NCI-H146 treated with DMSO at 0.1 percent for 48 hours (cell line): ENCODE measurements around the gene SSPN.
"Not testable (repeated sequence)": the region's sequence is repeated elsewhere in the genome, so short reads cannot be mapped to it uniquely, and the experiment has no call there.

Experiments
- DNase-seq: peaks from one replicate; lab custom pipeline; 2025; ENCODE audit not compliant: unreplicated experiment; lab: John Stamatoyannopoulos, UW

The SSPN gene

DNA sequence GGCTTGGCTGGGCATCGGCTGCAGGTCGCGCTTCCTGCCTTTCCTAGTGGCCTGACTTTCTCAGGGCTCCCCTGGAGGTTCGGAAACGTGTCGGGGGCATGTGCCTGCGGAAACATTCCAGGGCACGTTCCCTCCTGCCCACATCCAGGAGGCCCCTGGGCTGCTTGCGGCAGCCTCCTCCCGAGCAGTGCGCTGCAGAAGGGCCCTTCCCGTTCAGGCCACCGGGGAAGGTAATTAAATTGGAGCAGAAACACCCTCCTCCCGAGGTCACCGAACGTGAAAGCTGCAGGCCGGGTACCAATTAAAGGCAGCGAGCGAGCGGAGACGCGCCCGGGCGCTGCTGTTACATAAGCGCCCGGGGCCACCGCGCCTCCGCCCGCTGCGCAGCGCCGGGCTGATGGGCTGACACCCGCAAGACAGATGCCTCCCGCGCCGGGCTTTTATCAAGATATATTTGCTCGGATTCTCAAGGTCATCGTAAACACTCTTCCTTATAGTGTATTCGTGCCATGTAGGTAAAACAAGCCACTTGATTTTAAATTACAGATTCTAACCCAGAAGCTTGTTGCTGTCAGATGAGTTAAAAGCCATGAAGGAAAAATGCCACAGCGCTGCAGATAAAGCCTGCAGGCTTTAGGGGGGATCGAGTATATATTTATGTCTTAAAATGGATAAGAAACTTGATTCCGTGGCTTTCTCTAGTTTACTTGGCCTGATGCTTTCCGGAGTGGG lies 31.4 kb downstream of the SSPN start:
- no peak for DNase-seq

DNA sequence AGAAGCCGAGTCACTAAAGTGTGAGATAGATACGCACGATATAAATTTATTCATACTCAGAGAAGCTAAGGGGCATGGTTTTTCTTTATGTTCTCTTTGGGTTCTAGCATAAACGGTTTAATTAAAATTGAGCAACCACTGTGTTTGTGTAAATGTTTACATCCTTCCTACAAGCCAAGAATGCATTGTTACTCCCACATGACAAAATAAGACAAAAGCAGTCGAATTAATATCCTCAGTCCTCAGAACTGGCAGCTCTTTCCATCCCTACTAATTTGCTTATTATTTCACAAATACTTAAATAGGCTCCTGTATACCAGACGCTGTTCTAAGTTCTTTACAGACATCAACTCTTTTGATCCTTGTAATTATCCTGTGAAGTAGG lies 32.0 kb downstream of the SSPN start:
- no peak for DNase-seq

- no peak for DNase-seq
These were observed 34.5 kb downstream of the SSPN start for GRCh38 chr12:26229910-26230309.

DNA sequence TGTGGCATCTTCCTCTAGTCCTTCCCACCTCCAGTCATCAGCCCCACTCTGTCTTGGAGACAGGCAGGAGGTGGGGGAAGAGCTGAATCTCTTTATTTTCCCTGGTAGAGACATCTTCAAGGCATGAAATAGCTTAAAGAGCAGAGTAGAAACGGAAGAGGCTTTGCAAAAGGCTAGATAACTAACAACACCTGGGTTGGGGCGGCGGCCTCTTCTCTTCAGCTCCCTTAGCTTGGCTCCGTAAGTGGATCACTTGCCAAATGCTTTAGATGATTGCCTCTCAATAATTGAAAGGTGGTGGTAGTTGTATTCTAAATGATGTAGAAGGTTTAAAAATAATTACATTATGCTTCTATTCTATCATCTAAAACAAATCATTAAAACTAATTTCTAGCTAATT lies 36.1 kb downstream of the SSPN start:
- no peak for DNase-seq

GRCh38 chr12:26231921-26232320 lies 36.5 kb downstream of the SSPN start:
- no peak for DNase-seq

- no peak for DNase-seq
These were observed 38.3 kb downstream of the SSPN start for GRCh38 chr12:26233631-26234030.

DNA sequence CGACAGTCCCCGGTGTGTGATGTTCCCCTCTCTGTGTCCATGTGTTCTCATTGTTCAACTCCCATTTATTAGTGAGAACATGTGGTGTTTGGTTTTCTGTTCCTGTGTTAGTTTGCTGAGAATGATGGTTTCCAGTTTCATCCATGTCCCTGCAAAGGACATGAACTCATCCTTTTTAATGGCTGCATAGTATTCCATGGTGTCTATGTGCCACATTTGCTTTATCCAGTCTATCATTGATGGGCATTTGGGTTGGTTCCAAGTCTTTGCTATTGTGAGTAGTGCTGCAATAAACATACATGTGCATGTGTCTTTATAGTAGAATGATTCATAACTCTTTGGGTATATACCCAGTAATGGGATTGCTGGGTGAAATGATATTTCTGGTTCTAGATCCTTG lies 40.1 kb downstream of the SSPN start:
- DNase-seq = not testable (repeated sequence)

- DNase-seq = no peak
These were observed 43.2 kb downstream of the SSPN start for GRCh38 chr12:26238341-26239121.

DNA sequence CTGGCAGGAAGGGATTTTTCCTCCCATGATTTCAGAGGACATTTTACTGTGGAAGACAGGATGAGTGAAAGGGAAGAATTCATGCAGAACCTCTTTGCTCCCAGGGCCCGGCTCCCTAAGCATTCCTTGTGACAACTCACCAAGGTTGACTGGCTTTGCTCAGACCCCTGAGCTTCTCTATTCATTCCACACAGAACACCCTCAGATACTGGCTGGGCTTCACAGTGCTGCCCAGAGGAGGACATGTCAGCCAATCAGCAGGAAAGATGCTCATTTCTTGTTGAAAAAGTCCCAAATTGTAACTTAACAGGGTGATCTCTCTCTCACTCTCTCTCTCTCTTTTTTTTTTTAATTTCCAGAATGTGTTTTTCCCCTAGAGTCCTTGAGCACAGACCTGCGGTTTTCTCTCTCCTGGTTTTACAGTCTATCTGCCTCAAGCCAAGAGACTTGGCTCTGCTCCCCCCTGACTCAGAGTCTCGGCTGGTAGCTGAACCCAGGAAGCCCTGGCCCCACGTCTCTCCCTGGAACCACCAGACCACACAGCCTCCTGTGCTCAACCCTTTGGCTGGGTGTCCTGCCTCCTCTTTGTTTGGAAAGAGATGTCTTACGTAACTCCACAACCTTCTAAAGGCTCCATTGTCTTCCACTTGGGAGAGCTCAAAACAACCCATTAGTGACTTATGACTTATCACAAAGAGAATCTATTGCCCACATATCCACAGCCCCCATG lies 43.9 kb downstream of the SSPN start:
- DNase-seq = no peak

GRCh38 chr12:26239852-26240815 lies 44.8 kb downstream of the SSPN start:
- DNase-seq = no peak

GRCh38 chr12:26241080-26241479 lies 45.7 kb downstream of the SSPN start:
- DNase-seq = no peak

DNA sequence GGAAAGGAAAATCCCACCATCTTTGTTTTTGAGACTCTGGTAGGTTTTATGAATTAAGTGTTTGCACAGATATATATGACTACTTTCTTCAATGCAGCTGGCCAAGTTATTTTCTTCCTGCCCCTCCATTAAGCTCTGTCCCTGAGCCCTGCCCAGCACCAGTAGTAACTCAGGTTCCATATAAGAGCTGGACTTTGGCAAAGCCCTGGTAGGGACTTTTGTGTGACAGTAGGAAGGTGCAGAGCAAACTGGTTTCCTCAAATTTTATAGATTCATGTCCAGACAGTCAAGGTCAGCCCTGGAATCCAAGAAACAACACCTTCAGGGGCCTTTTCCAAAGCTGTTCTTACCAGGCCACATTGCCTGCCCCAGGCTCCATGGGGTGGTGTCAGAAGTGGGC lies 47.3 kb downstream of the SSPN start:
- no peak for DNase-seq

DNA sequence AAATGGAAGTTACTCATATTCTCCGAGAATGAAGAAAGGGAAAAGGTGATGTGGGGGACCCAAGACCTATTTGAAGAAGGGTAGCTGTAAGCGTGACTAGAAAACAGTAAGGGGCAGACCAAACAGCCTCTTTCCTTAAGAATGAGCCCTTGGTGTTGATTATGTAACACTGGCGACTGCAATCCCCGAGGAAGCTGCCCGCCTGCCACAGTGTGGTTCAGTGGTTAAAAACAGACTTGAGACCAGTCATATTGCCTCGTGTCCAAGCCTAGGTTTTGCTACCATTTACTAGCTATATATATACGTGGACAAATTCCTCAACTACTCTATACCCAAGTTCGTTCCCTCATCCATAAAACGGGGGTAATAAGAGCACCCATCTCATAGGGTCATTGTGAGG lies 49.1 kb downstream of the SSPN start:
- DNase-seq = no peak

DNA sequence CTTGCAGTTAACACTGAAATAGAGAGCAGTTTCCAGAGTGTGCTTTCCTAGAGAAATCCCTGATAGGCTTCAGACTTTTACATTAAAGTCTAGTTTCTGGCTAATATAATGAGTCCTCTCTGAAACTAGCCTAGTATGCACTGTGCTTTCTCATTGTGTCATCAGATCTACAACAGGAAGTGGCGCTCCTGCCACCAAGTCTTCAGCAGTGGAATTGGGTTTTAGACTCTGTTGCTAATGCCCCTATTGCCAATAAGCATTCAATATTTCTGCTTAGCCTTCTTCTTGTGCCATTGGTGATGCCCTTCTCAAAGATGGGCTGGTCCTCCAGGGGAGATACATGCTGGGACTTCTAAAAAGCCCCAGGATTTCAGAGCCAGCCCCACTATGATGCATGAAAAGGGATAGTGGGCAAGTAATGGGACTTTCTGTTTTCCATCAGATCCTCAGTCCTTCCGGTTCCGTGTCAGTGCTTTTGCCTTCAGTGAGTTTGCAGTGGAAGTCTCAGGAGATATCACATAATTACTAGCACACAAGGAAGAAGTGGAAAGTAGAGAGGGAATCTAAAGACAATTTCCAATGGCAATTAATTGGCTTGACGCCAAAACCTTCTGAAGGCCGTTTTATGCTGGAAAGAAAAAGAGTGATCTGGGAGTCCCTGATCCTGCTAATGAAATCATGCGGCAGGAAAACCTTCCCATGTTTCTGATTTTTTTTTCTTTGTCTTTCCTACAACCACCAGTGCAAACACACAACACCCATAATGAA lies 50.0 kb downstream of the SSPN start:
- no peak for DNase-seq

- DNase-seq = no peak
These were observed 51.3 kb downstream of the SSPN start for GRCh38 chr12:26246483-26247164.

DNA sequence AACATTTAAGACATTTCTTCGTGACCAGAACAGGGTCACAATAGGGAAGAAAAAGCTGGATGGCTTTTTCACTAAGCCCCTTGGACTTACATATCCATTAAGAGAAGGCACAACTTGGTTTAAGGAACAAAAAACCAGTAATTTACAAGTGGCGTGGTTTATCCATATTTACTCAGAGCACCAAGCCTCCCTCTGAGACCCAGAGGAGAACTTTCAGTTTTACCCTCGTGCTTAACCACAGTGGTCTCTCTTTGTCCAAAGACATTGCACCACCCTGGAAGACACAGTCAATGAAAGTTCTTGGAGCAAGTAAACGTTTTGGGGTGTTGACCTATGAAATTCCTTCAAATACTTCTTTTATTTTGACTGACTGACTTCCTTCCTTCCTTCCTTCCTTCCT lies 52.5 kb downstream of the SSPN start:
- no peak for DNase-seq

- no peak for DNase-seq
These were observed 55.4 kb downstream of the SSPN start for GRCh38 chr12:26250801-26251200.

- no peak for DNase-seq
These were observed 56.2 kb downstream of the SSPN start for GRCh38 chr12:26251600-26251999.

GRCh38 chr12:26252946-26253345 lies 57.6 kb downstream of the SSPN start:
- no peak for DNase-seq
